Activated CD8-positive, alpha-beta T cell treated with anti-CD3 and anti-CD28 coated beads, Interleukin-2, amount 10 ng/mL, durations not matched to agents 7 days and 5 days (primary cell): Measurements from ENCODE around the gene ZNF292. TPM values are rescaled to one million over a fixed set of nuclear protein-coding genes. Genes with fewer than 3 reads are reported as not detected.
"Not testable (repeated sequence)": the region's sequence is repeated elsewhere in the genome, so short reads cannot be mapped to it uniquely, and the experiment has no call there.

Experiments
- ATAC-seq: fragments of 150-1000 bp; cut with Tn5 transposase; one replicate; pipeline ENCODE4 v1.10.0; 2021; ENCODE audit warnings: moderate library complexity
- CTCF ChIA-PET: fragments of 350-600 bp; sonication (Branson Sonifier 250); formaldehyde crosslinking; loops from one replicate; lab custom pipeline; 2021; ENCODE audit warnings: antibody characterized with exemption; lab: Charles Lee
- POLR2A ChIA-PET: fragments of 350-600 bp; sonication (Branson Sonifier 250); formaldehyde crosslinking; loops from one replicate; lab custom pipeline; 2021; ENCODE audit warnings: antibody characterized with exemption; lab: Charles Lee
- DNase-seq: peaks from one replicate; pipeline ENCODE4 v3.0.0-alpha.2; 2020
- H3K27ac Mint-ChIP-seq: one replicate; pipeline ENCODE4 v1.8.0; 2021; ENCODE audit warnings: mild to moderate bottlenecking, mixed read lengths
- H3K27me3 Mint-ChIP-seq: one replicate; pipeline ENCODE4 v1.8.0; 2021; ENCODE audit warnings: low read depth, mixed read lengths
- H3K36me3 Mint-ChIP-seq: one replicate; pipeline ENCODE4 v1.8.0; 2021; ENCODE audit warnings: low read depth, mixed read lengths
- H3K4me1 Mint-ChIP-seq: one replicate; pipeline ENCODE4 v1.8.0; 2021; ENCODE audit warnings: low read depth, mixed read lengths
- H3K4me3 Mint-ChIP-seq: one replicate; pipeline ENCODE4 v1.8.0; 2021; ENCODE audit warnings: mild to moderate bottlenecking, mixed read lengths
- H3K9me3 Mint-ChIP-seq: one replicate; pipeline ENCODE4 v1.8.0; 2022; ENCODE audit warnings: mixed read lengths; ENCODE audit not compliant: insufficient read depth
- total RNA-seq, 2 experiments: library from RNA; stranded (reverse); gene quantifications; one replicate each; pipeline ENCODE4 v1.2.3, GENCODE V29; 2021

ZNF292 gene
- total RNA-seq, 2 experiments from 2014 or later: 48.5 to 50.7 TPM

- H3K27ac Mint-ChIP-seq: no peak overlapping the region
- CTCF ChIA-PET: interaction anchor here (0.9 kb wide), 1 partner anchor 82 kb away, joined by 3 read pairs; no protein-coding TSS in a partner anchor
These were observed 65.6 kb downstream of the ZNF292 start for GRCh38 chr6:87220997-87221396.

GRCh38 chr6:87222676-87223075, 67.3 kb downstream of the ZNF292 start:
- ChIA-PET POLR2A (no interaction called here), CTCF (no interaction called here)
- H3K27me3 Mint-ChIP-seq: no peaks in the 10 kb centered on the region
- DNase-seq (no peak), ATAC-seq (no peak)
- peaks cover 48% of the 10 kb centered on the region for H3K36me3 Mint-ChIP-seq
- H3K27ac Mint-ChIP-seq: no peak overlapping the region
- H3K9me3 Mint-ChIP-seq: no peaks in the 10 kb centered on the region
- H3K4me1 Mint-ChIP-seq: no peaks in the 10 kb centered on the region
- H3K4me3 Mint-ChIP-seq: no peak overlapping the region

More at GRCh38 chr6:87220997-87221396, 65.6 kb downstream of the ZNF292 start:
- POLR2A ChIA-PET: interaction anchor here (0.7 kb wide), 1 partner anchor 47 kb away, joined by 3 read pairs; no protein-coding TSS in a partner anchor
- H3K9me3 Mint-ChIP-seq: no peaks in the 10 kb centered on the region
- no peaks in the 10 kb centered on the region for H3K4me1 Mint-ChIP-seq
- no peak for ATAC-seq
- DNase-seq: no peak
- H3K36me3 Mint-ChIP-seq: peaks cover 49% of the 10 kb centered on the region
- no peaks in the 10 kb centered on the region for H3K27me3 Mint-ChIP-seq
- H3K4me3 Mint-ChIP-seq: no peak overlapping the region

- Mint-ChIP-seq H3K36me3 (peaks cover 53% of the 10 kb centered on the region), H3K27me3 (no peaks in the 10 kb centered on the region), H3K4me3 (no peak overlapping the region), H3K9me3 (no peaks in the 10 kb centered on the region), H3K4me1 (no peaks in the 10 kb centered on the region), H3K27ac (no peak overlapping the region)
- ATAC-seq (no peak), DNase-seq (no peak)
- ChIA-PET CTCF (no interaction called here), POLR2A (no interaction called here)
These were observed 69.6 kb downstream of the ZNF292 start for GRCh38 chr6:87224971-87225370.

- ChIA-PET CTCF (interaction anchor here (1.0 kb wide), 1 partner anchor 146 kb away, joined by 3 read pairs; no protein-coding TSS in a partner anchor), POLR2A (no interaction called here)
- DNase-seq (no peak), ATAC-seq (no peak)
- H3K4me1 Mint-ChIP-seq: no peaks in the 10 kb centered on the region
- H3K27ac Mint-ChIP-seq: no peak overlapping the region
- no peak overlapping the region for H3K4me3 Mint-ChIP-seq
- no peaks in the 10 kb centered on the region for H3K9me3 Mint-ChIP-seq
- H3K36me3 Mint-ChIP-seq: peaks cover 51% of the 10 kb centered on the region
- no peaks in the 10 kb centered on the region for H3K27me3 Mint-ChIP-seq
These were observed 70.1 kb downstream of the ZNF292 start for GRCh38 chr6:87225511-87225910.

- CTCF ChIA-PET: interaction anchor here (1.0 kb wide), 1 partner anchor 147 kb away, joined by 3 read pairs; no protein-coding TSS in a partner anchor
- H3K36me3 Mint-ChIP-seq: peaks cover 48% of the 10 kb centered on the region
- ATAC-seq: no peak
- no peaks in the 10 kb centered on the region for H3K9me3 Mint-ChIP-seq
- H3K4me3 Mint-ChIP-seq: no peak overlapping the region
- POLR2A ChIA-PET: no interaction called here
- H3K27ac Mint-ChIP-seq: no peak overlapping the region
- no peaks in the 10 kb centered on the region for H3K4me1 Mint-ChIP-seq
- DNase-seq: no peak
- H3K27me3 Mint-ChIP-seq: no peaks in the 10 kb centered on the region
These were observed 70.6 kb downstream of the ZNF292 start for GRCh38 chr6:87225937-87226336.

- peaks cover 26% of the 10 kb centered on the region for H3K36me3 Mint-ChIP-seq
- ATAC-seq (no peak), DNase-seq (no peak)
- no peaks in the 10 kb centered on the region for H3K9me3 Mint-ChIP-seq
- ChIA-PET CTCF (interaction anchor here (0.7 kb wide), 1 partner anchor 92 kb away, joined by 3 read pairs; no protein-coding TSS in a partner anchor), POLR2A (no interaction called here)
- no peaks in the 10 kb centered on the region for H3K4me1 Mint-ChIP-seq
- H3K4me3 Mint-ChIP-seq: no peak overlapping the region
- H3K27ac Mint-ChIP-seq: no peak overlapping the region
- no peaks in the 10 kb centered on the region for H3K27me3 Mint-ChIP-seq
These were observed 75.4 kb downstream of the ZNF292 start for GRCh38 chr6:87230801-87231200.

GRCh38 chr6:87237804-87238203, 82.4 kb downstream of the ZNF292 start:
- Mint-ChIP-seq H3K4me1 (no peaks in the 10 kb centered on the region), H3K27me3 (no peaks in the 10 kb centered on the region), H3K9me3 (no peaks in the 10 kb centered on the region), H3K36me3 (peaks cover 35% of the 10 kb centered on the region), H3K4me3 (no peak overlapping the region), H3K27ac (no peak overlapping the region)
- ChIA-PET CTCF (interaction anchor here (1.0 kb wide), 1 partner anchor 9 kb away, joined by 3 read pairs; no protein-coding TSS in a partner anchor), POLR2A (no interaction called here)
- no peak for DNase-seq
- ATAC-seq: no peak

- H3K36me3 Mint-ChIP-seq: peaks cover 36% of the 10 kb centered on the region
- POLR2A ChIA-PET: not testable (repeated sequence)
These were observed 83.8 kb downstream of the ZNF292 start for GRCh38 chr6:87239098-87239635.

GRCh38 chr6:87241304-87241703, 85.9 kb downstream of the ZNF292 start:
- Mint-ChIP-seq H3K27me3 (no peaks in the 10 kb centered on the region), H3K4me3 (no peak overlapping the region), H3K27ac (no peak overlapping the region), H3K9me3 (no peaks in the 10 kb centered on the region), H3K4me1 (no peaks in the 10 kb centered on the region), H3K36me3 (peaks cover 35% of the 10 kb centered on the region)
- ChIA-PET POLR2A (no interaction called here), CTCF (no interaction called here)
- DNase-seq (no peak), ATAC-seq (no peak)

More at GRCh38 chr6:87239098-87239635, 83.8 kb downstream of the ZNF292 start:
- ATAC-seq, CTCF ChIA-PET, H3K4me3 Mint-ChIP-seq, H3K9me3 Mint-ChIP-seq, H3K27ac Mint-ChIP-seq, DNase-seq, H3K4me1 Mint-ChIP-seq, H3K27me3 Mint-ChIP-seq: not testable (repeated sequence)

- Mint-ChIP-seq H3K27ac (no peak overlapping the region), H3K36me3 (peaks cover 39% of the 10 kb centered on the region), H3K4me3 (no peak overlapping the region), H3K4me1 (no peaks in the 10 kb centered on the region), H3K9me3 (no peaks in the 10 kb centered on the region), H3K27me3 (no peaks in the 10 kb centered on the region)
- CTCF ChIA-PET: no interaction called here
- DNase-seq (no peak), ATAC-seq (no peak)
- POLR2A ChIA-PET: no interaction called here
These were observed 86.9 kb downstream of the ZNF292 start for GRCh38 chr6:87242311-87242710.

GRCh38 chr6:87243812-87244211, 88.4 kb downstream of the ZNF292 start:
- ATAC-seq: no peak
- H3K36me3 Mint-ChIP-seq: peaks cover 43% of the 10 kb centered on the region
- no peaks in the 10 kb centered on the region for H3K9me3 Mint-ChIP-seq
- no peak overlapping the region for H3K4me3 Mint-ChIP-seq
- ChIA-PET POLR2A (no interaction called here), CTCF (interaction anchor here (0.9 to 1.2 kb wide), 2 partner anchors 165 to 177 kb away, joined by 3 read pairs; no protein-coding TSS in a partner anchor)
- no peak for DNase-seq
- H3K27ac Mint-ChIP-seq: no peak overlapping the region
- H3K27me3 Mint-ChIP-seq: no peaks in the 10 kb centered on the region
- no peaks in the 10 kb centered on the region for H3K4me1 Mint-ChIP-seq

GRCh38 chr6:87244380-87244779, 89.0 kb downstream of the ZNF292 start:
- CTCF ChIA-PET: interaction anchor here (0.9 to 1.2 kb wide), 2 partner anchors 166 to 177 kb away, joined by 3 read pairs; no protein-coding TSS in a partner anchor
- ATAC-seq (no peak), DNase-seq (no peak)
- POLR2A ChIA-PET: no interaction called here
- H3K4me1 Mint-ChIP-seq: no peaks in the 10 kb centered on the region
- H3K9me3 Mint-ChIP-seq: no peaks in the 10 kb centered on the region
- H3K36me3 Mint-ChIP-seq: peaks cover 49% of the 10 kb centered on the region
- no peaks in the 10 kb centered on the region for H3K27me3 Mint-ChIP-seq
- H3K4me3 Mint-ChIP-seq: no peak overlapping the region
- no peak overlapping the region for H3K27ac Mint-ChIP-seq
